ENCODE measurements around the gene DDX23.
"Not testable (repeated sequence)": the region's sequence is repeated elsewhere in the genome, so short reads cannot be mapped to it uniquely, and the experiment has no call there.

The DDX23 gene

DNA sequence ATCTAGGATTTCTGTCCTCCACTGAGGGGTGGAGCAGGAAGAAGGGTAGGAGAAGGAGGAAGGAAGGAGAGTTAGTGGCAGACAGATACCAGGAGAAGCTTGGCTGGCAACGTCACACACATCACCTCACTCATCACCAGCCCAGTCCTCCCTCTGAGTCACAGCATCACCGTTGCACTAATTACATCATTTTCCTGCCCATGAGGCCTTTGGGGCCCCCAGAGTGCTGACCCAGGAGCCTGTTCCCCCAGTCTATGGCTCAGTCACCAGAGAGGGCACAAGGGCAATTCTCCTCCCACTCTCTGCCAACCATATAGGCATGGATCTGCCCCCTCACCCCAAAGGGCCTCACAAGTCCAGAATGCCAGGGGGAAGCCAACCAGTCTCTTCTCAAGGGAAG, 9.1 kb upstream of the DDX23 start:
- DNase-seq, result no peak

DNA sequence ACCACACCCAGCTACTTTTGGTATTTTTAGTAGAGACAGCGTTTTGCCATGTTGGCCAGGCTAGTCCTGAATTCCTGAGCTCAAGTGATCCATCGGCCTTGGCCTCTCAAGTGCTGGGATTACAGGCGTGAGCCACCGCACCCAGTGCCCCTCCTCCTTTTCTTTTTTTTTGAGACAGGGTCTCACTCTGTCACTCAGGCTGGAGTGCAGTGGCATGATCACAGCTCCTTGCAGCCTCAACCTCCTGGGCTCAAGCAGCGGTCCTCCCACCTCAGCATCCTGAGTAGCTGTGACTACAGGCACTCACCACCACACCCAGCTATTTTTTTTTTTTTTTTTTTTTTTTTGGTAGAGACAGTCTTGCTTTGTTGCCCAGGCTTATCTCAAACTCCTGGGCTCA, 8.3 kb upstream of the DDX23 start:
- not testable (repeated sequence) for DNase-seq

DNA sequence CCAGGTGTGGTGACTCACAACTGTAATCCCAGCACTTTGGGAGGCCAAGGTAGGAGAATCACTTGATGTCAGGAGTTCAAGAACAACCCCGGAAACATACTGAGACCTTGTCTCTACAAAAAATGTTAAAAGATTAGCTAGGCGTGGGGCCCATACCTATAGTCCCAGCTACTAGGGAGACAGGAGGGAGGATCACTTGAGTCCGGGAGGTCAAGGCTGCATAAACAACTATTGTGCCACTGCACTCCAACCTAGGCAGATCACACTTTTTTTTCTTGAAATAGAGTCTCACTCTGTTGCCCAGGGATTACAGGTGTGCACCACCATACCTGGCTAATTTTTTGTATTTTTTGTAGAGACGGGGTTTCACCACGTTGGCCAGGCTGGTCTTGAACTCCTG, 7.6 kb upstream of the DDX23 start:
- no peak for DNase-seq

DNA sequence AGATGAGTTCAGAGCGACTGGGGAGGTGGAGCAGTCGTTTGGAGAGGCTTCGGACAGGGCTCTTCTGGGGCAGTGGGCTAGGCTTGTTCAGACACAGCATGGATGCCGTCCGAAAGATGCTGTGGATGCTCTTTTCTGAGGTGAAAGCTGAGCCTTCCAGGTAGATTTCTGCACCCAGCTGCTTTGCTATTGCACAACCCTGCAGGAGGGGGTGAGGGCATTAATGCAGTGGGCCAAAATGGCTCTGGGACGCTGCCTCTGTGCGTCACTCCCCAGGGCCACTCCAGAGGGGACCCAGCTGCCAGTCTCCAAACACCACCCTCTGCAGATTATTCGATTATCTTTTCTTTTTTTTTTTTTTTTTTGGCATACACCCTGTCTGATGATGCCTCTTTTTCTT, 6.1 kb upstream of the DDX23 start:
- no peak for DNase-seq

DNA sequence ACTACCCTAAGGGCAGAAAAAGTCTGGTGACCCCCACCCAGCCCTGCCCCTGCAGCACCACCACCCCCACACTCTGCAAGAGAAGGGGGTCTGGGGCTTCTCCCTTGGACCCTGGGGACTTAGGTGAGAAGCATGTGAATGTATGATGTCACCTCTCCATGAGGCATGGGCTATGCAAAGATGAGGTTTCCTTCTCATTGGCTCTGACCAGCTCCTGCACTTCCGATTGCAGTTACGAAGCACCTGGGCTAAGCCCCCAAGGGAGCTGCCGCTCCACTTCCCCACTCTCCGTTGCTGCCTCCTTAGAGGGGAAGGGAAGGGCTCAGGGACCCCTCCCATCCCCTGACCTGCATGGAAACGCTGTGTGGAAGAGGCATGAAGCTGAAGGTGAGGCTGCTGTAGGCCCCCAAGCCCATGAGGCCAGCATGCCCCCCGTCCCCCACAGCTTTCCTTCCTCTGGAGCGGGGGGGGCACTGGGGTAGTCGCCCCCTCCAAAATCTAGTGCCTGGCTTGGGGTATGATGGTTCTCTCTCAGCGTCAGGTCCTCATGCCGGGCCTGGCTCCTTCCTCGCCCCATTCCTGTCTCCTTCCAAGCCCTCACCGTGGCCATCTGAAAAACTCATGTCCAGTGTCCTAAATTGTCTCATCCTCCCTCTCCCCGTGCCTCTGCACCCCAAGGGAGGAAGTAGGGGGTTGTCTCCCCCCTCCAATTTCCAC, 5.5 kb upstream of the DDX23 start:
- no peak for DNase-seq

DNA sequence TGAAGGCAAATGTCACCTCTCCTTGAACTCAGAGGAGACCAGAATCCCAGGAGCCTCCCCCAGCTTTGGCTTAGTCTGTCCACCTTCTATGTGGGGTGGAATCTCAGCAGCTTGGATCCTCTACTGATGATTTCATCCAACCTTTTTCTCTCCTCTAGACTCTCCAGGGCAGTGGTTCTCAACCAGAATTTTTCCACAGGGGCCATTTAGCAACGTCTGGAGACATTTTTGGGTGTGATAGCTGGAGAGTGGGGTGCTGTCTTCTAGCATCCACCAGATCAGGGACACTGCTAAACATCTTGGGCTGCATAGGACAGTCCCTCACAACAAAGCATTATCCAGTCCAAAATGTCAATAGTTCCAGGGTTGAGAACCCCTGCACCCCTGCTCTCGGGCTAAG, 4.4 kb upstream of the DDX23 start:
- no peak for DNase-seq

DNA sequence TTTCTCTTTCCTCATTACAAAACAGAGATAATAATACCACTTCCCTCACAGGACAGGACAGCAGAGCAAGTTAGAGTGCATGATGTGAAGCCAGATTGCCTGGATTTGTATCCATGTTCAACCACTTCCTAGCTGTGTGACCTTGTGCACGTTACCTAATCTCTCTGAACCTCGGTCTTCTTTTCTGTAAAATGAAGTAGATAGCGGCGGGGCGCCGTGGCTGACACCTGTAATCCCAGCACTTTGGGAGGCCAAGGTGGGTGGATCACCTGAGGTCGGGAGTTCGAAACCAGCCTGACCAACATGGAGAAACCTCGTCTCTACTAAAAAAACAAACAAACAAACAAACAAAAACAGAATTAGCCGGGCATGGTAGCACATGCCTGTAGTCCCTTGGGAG, 3.0 kb upstream of the DDX23 start:
- not testable (repeated sequence) for DNase-seq

DNA sequence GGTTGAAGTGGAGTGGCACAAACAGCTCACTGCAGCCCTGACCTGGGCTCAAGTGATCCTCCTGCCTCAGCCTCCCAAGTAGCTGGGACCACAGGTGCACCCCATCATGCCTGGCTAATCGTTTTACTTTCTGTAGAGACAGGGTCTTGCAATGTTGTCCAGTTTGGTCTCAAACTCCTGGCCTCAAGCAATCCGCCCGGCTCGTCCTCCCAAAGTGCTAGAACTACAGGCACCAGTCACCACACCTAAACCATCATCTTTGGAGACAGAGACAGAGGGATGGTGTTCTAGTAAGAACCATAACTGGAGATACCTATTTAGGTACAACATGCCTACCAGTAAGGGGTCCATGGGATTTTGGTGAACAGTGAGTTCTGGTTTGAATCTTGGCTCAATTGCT, 2.5 kb upstream of the DDX23 start:
- no peak for DNase-seq

DNA sequence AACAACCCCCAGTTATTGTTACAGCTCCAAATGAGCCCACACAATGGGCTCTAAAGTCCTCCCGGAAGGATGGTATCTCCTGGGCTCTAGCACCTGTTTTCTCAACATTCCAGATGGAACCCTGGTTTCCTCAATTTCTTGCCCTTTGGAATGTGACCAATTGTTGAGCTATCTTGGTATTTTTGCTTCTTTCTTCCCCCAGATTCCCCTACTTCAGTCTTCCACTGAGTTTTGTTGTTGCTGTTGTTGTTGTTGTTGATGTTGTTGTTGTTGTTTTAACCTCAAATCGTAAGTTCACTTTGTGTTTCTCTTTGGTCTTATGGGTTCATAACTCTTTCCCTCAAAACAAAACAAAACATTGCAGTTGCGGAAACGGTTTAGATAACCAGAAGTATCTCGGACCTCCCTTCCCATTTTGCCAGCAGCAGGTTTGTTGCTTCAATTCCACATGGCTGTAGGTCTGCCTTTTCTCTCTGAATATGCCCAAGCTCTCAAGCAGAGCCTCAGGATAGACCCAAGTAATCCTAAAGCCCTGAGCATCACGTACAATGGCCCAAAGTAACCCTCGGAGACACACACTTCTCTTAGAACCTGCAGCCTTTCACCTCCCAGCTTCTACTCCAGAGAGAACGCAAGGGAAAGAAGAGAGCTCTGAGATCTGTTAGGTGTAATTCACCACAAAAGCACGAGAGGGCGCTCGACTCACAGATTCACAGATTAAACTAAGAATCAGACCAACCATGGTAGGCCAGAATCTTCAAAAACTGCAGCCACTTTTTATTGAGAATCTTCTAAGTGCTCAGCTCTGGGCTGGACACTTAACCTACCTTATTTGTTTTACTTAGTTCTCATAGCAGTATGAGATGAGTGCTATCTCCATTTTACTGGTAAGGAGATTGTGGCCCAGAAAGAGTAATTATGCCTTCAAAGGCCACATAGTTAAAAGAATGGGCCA, 1.0 kb upstream of the DDX23 start:
- DNase-seq, result peak; percentile 90

DNA sequence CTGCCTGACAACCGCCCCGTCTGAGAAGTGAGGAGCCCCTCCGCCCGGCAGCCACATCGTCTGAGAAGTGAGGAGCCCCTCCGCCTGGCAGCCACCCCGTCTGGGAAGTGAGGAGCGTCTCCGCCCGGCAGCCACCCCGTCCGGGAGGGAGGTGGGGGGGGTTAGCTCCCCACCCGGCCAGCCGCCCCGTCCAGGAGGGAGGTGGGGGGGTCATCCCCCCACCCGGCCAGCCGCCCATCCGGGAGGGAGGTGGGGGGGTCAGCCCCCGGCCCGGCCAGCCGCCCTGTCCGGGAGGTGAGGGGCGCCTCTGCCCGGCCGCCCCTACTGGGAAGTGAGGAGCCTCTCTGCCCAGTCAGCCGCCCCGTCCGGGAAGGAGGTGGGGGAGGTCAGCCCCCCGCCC, 9.9 kb downstream of the DDX23 start:
- peak; percentile 12 for DNase-seq

DNA sequence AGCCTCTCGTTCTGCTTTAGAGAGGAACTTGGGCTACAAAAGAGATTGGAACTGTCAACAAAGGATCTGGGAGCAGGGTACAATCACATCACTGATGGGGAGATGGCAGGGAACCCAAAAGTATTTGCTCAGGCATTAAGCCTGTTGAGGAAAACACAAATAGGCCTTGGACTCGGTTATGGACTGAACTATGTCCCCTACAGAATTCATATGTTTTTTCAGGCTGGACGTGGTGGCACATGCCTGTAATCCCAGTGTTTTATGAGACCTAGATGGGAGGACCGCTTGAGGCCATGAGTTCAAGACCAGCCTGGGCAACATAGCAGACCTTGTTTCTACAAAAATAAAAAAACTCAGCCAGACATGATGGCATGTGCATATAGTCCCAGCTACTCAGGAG, 13.9 kb downstream of the DDX23 start:
- no peak for DNase-seq

DNA sequence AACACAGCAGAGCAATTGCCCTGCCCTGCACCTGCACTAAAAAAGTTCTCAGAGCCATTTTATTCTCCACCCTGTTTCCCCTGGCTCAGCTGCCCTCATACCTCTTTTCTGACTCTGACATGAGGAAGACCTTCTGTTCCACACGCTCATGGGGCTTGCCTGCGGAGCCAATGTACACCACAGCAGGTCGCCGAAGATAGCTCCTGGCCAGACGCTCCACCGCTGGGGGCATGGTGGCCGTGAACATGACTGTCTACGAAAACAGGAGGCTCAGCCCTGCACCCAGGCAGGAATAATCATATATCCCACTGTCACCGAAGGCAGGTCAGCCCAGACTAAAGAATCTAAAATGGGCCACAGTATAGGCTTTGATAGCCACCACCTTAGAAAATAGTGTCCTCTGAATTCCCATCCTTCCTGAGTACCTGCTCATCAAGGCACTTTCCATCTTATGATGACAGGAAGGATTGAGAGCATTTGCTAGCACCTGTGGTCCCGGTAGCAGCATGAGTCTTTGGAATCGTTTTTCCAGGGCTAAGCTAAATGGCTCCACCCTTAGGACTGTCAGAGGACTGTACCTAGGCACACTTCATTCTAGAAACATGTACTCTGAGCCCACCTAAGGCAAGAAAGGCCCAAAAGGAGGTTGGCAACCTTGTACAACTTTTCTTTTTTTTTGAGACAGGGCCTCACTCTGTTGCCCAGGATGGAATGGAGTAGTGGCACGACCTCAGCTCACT, 19.5 kb downstream of the DDX23 start:
- no peak for DNase-seq

DNA sequence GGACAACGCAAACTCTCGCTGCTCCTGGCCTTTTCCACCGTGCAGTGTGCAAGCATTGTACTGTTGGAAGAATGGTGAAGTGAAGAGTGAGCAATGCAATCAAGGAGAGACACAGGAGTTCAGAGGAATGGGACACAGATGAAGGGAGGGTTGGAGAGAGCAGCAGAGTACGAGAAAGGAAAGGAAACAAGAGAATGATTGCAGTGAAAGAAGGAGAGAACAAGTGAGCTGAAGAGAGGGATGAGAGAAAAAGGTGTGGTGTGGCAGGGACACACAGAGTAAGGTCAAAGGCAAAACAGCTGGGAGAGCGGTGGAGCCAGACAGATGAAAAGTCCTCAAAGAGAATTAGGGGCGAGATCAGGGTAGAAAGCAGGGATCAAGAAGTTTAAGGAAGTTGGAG, 20.7 kb downstream of the DDX23 start:
- no peak for DNase-seq

DNA sequence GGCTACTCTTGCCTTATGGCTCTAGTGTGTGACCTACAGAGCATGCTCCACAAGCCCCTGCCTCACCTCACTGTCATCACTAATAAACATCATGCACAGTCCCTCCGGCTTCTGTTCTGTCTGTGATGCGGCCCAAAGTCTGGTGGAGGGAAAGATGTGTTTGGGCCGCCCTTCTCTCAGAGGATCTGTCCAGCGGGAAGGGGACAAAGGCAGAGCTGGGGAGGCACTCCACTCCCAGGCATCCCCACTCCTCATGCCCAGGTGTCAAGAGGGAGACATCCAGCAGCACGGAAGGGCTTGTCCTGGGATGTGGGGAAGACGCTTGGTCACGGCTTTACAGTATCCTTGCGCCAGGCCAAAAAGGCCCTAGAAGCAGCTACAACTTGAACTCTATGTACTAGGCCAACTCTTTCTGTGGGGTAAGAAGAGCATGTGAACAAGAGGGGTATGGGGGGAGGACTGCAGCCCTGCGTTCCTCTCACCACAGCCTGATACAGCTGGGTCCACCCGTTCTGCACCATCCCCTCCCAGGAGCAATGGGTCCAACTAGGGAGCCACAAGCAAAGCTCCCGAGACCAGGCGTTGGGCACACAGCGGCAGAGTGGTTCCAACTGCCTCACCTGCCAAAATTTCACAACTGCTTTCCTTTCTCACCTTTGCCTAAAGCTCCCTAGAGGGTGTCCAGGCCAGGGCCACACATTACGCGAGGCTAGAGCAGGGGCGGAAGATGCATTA, 23.0 kb downstream of the DDX23 start:
- peak; percentile 8 for DNase-seq

DNA sequence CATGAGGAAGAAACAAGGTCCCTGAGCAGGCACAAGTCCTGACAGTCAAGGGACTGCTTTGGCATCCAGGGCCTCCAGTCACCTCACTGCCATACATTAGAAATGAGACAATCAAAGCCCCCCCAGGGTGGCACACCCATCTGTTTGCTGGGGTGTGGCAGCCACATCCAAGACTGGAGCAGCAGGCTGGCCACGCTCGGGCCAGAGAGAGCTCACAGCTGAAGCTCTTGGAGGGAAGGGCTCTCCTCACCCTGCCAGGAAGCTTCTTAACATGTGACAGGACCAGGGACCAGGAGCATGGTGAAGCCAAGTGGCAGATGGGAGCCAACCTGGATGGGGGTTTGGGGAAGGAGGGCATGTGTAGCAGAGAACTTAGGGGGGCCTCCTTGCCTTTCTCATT, 23.7 kb downstream of the DDX23 start:
- DNase-seq, result no peak

DNA sequence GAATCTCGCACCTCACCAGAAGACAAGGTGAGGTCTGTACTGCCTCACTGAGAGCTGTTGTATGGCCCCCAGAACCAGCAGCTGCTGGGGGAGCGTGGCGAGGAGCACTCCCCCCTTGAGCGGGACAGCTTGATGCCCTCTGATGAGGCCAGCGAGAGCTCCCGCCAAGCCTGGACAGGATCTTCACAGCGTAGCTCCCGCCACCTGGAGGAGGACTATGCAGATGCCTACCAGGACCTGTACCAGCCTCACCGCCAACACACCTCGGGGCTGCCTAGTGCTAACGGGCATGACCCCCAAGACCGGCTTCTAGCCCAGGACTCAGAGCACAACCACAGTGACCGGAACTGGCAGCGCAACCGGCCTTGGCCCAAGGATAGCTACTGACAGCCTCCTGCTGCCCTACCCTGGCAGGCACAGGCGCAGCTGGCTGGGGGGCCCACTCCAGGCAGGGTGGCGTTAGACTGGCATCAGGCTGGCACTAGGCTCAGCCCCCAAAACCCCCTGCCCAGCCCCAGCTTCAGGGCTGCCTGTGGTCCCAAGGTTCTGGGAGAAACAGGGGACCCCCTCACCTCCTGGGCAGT, 24.4 kb downstream of the DDX23 start:
- no peak for DNase-seq

DNA sequence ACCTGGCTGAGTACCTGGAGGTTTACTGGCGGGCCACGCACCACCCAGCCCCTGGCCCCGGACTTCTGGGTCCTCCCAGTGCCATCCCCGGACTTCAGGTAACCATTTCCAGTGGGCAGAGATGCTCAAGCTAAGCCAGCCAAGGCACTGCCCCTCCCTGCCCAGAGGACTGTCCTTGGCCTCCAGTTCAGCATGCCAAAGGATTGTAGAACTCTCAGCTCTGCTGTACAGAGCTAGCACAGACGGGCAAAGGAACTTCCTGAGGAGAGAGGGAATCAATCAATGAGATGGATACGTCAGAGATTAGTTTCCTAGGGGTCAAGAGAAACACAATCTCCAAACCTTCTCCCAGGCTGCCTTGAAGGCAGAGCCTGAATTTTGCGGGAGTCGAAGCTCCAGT, 24.9 kb downstream of the DDX23 start:
- no peak for DNase-seq

DNA sequence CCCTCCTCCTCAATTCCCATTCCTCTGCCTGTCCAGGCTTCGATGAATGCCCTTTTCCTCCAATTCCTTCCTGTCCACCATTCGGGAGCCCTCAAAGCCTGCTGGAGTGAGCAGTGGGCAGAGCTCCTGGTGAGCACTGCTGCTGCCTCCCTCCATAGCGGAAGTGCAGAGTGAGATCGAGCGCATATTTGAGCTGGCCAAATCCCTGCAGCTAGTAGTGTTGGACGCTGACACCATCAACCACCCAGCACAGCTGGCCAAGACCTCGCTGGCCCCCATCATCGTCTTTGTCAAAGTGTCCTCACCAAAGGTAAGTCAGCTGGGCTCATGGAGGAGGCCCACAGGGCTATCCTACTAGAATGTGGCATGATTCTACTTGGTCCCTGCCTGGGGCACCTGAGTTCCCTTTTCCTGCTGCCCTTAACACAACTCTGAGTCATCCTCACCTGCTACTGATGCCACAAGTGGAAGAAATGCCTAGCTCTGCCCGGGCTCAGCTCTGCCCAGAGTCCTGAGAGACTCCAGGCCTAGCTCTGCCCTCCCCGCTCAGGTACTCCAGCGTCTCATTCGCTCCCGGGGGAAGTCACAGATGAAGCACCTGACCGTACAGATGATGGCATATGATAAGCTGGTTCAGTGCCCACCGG, 25.6 kb downstream of the DDX23 start:
- DNase-seq, result no peak

DNA sequence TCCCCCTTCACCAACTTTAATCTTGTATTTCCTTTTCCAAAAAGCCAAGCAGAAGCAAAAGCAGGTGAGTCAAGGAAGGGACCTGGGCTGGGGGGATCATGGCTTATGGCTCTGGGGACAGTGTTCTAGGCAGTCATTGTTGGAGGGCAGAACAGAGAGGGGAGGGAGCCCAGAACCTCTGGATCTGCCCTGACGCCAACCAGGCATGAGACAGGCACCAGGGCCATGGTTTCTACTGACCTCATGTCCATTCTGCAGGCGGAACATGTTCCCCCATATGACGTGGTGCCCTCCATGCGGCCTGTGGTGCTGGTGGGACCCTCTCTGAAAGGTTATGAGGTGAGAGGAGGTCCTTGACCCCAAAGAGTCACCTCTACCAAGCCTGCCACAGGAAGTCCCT, 27.1 kb downstream of the DDX23 start:
- no peak for DNase-seq

DNA sequence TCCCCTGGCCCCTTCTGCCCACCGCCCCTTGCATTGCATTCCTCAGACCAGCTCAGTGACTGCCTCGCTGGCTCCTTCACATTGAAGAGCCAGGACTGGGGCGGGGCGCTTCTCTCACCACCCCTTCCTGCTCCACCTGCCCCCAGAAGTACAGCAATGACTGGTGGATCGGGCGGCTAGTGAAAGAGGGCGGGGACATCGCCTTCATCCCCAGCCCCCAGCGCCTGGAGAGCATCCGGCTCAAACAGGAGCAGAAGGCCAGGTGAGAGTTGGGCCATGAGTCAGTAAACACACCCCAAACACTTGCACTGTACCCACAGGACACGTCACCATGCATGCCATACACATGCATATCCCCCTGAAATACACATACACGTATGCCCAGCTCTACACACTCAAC, 27.9 kb downstream of the DDX23 start:
- no peak for DNase-seq

DNA sequence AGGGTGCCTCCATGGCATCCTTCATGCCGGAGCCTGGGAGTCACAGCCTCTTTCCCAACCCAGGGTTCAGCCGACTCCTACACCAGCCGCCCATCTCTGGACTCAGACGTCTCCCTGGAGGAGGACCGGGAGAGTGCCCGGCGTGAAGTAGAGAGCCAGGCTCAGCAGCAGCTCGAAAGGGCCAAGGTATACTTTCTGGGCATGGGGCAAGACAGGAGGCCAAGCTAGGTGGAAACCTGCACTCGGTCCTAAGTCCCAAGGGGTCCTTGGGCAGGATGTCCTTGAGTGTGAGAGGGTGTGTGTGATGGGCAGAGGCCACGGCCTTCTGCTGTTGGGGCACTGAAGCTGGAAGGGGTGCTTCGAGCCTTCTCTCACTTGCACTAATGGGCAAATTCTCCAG, 28.7 kb downstream of the DDX23 start:
- DNase-seq, result no peak

DNA sequence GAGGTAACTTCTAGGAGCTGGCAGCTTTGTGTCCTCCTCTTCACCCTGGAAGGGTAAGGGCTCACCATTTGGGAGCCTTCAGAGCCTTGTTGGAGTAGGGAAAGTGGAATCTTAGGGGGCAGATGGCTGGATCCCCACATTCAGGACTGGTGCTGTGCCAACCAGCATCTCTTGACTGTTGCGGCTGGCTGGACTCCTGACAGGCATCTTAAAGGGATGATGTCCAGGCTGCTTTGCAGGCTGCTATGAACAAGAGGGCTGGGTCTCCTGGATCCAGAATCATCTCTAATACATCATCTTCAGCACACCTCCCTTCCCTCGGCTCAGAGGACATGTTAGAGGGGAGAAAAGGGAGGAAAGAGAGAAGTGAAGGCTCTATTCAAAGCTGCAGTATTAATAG, 29.3 kb downstream of the DDX23 start:
- DNase-seq, result no peak

Measured in left hindlimb (tissue), 1 donor.